ENCODE measurements around the gene LTBP4.

Gene LTBP4

DNA sequence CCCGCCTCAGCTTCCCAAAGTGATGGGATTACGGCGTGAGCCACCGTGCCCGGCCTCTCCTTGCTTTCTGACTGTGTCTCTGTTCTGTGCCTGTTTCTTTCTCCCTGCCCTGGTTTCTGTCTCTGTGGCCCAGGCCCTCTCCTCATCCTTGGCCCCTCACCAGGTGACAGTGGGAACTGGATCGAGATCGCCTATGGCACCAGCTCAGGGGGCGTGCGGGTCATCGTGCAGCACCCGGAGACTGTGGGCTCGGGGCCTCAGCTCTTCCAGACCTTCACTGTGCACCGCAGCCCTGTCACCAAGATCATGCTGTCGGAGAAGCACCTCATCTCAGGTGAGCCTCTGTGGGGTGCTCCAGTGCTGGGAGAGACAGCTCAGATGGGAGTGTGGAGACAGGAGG is 14.6 kb upstream of the LTBP4 start (continued):
- TF ChIP-seq ZNF677 (tag by site-specific recombination; IDR thresholded peaks at IDR 0.05) (no peak), ZNF792 (tag by site-specific recombination; IDR thresholded peaks at IDR 0.05) (no peak)
- TF ChIP-seq, protein P1, sequence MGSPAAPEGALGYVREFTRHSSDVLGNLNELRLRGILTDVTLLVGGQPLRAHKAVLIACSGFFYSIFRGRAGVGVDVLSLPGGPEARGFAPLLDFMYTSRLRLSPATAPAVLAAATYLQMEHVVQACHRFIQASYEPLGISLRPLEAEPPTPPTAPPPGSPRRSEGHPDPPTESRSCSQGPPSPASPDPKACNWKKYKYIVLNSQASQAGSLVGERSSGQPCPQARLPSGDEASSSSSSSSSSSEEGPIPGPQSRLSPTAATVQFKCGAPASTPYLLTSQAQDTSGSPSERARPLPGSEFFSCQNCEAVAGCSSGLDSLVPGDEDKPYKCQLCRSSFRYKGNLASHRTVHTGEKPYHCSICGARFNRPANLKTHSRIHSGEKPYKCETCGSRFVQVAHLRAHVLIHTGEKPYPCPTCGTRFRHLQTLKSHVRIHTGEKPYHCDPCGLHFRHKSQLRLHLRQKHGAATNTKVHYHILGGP (tag by site-specific recombination; IDR thresholded peaks at IDR 0.05): no peak
- TF ChIP-seq, protein P2, sequence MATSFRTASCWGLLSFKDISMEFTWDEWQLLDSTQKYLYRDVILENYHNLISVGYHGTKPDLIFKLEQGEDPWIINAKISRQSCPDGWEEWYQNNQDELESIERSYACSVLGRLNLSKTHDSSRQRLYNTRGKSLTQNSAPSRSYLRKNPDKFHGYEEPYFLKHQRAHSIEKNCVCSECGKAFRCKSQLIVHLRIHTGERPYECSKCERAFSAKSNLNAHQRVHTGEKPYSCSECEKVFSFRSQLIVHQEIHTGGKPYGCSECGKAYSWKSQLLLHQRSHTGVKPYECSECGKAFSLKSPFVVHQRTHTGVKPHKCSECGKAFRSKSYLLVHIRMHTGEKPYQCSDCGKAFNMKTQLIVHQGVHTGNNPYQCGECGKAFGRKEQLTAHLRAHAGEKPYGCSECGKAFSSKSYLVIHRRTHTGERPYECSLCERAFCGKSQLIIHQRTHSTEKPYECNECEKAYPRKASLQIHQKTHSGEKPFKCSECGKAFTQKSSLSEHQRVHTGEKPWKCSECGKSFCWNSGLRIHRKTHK (tag by site-specific recombination; IDR thresholded peaks at IDR 0.05): no peak

DNA sequence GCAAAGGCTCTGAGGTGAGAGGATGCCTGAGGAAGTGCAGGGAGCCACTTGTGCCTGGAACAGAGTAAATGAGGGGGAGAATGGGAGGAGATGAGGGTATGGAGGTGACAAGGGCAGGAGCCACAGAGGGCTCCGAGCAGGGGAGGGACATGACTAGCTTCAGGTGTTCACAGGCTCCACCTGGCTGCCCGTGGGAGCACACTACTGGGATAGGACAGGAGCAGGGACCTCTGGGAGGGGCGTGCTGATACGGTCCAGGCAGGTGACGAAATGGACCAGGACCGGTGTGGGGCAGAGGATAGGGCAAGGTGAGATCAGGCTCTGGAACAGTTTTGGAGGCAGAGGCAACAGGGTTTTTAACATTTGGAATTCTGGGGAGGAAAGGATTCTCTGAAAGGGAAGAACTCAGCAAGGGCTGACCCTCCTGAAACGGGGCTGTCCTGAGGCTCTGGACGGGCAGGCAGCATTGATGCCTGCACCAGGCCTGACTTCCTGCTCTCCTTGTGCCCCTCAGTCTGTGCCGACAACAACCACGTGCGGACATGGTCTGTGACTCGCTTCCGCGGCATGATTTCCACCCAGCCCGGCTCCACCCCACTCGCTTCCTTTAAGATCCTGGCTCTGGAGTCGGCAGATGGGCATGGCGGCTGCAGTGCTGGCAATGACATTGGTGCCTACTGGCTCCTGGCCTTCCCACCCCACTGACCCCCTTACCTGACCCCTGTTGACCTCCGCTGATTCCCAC is 12.9 kb upstream of the LTBP4 start:
- TF ChIP-seq ZBTB7A (tag by site-specific recombination; IDR thresholded peaks at IDR 0.05; ENCODE audit: low read depth) (no peak), GLIS1 (tag by site-specific recombination; IDR thresholded peaks at IDR 0.05) (no peak), SCRT1 (tag by site-specific recombination; IDR thresholded peaks at IDR 0.05; ENCODE audit: borderline replicate concordance) (no peak)
- TF ChIP-seq, protein P3, sequence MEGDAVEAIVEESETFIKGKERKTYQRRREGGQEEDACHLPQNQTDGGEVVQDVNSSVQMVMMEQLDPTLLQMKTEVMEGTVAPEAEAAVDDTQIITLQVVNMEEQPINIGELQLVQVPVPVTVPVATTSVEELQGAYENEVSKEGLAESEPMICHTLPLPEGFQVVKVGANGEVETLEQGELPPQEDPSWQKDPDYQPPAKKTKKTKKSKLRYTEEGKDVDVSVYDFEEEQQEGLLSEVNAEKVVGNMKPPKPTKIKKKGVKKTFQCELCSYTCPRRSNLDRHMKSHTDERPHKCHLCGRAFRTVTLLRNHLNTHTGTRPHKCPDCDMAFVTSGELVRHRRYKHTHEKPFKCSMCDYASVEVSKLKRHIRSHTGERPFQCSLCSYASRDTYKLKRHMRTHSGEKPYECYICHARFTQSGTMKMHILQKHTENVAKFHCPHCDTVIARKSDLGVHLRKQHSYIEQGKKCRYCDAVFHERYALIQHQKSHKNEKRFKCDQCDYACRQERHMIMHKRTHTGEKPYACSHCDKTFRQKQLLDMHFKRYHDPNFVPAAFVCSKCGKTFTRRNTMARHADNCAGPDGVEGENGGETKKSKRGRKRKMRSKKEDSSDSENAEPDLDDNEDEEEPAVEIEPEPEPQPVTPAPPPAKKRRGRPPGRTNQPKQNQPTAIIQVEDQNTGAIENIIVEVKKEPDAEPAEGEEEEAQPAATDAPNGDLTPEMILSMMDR (tag by site-specific recombination; IDR thresholded peaks at IDR 0.05): 0 out of 2 replicates have a peak, but pooled peaks have one; percentile 23
- CTCF ChIA-PET: interaction anchor here (0.5 to 3.2 kb wide), 10 partner anchors 10 to 318 kb away, joined by 3 to 12 read pairs (median 4); partner anchors contain the start of gene LTBP4
- H3K36me3 ChIP-seq (ENCODE audit: control insufficient read depth in 2 of 2, insufficient read depth in 1 of 2, low read length in 2 of 2): peaks cover 40 to 49% of the 10 kb centered on the region in 2 experiments

DNA sequence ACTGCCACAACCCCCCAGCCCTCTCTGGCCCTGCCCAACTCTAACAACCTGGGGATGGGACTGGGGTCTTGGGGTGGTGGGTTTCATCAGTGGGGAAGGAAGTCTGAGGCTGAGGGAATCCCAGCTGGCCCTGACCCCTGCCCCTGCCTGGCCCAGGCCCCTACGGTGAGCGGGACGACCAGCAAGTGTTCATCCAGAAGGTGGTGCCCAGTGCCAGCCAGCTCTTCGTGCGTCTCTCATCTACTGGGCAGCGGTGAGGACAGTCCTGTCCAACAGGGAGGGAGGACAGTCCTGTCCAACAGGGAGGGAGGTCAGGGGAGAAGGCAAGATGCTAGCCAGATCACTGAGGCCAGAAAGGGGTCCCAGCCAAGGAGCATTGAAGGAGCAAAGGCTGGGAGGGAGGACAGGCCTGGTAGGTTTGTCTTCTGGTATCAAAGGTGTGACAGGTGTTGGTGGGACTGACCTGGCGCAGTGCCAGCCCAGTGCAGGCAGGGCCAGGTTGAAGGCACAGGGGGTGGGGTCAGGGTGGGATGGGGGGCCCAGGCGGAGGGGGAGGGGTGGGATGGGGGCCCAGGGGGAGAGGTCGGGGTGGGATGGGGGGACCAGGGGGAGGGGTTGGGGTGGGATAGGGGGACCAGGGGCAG is 12.1 kb upstream of the LTBP4 start:
- CTCF ChIA-PET: interaction anchor here (0.7 to 2.7 kb wide), 5 partner anchors 11 to 46 kb away, joined by 3 to 10 read pairs (median 4); no protein-coding TSS in a partner anchor
- Histone ChIP-seq H3K9me3 (ENCODE audit: control insufficient read depth, insufficient read depth, low read depth, low read length) (no peaks in the 10 kb centered on the region), H3K4me1 (ENCODE audit: control insufficient read depth, insufficient read depth, low read length) (no peaks in the 10 kb centered on the region; the same call in 1 of the 2 replicates), H3K36me3 (ENCODE audit: control insufficient read depth in 2 of 2, insufficient read depth in 1 of 2, low read length in 2 of 2) (peaks cover 36 to 45% of the 10 kb centered on the region in 2 experiments), H3K4me3 (ENCODE audit: low read depth, low read length) (no peak overlapping the region), H3K27ac (ENCODE audit: extremely low read depth, low read depth, low read length) (no peak overlapping the region)
- TF ChIP-seq ZNF416 (tag by site-specific recombination; IDR thresholded peaks at IDR 0.05) (no peak), ZNF473 (tag by site-specific recombination; IDR thresholded peaks at IDR 0.05) (no peak), ZNF521 (tag by site-specific recombination; IDR thresholded peaks at IDR 0.05) (no peak), ZNF621 (tag by site-specific recombination; IDR thresholded peaks at IDR 0.05) (no peak)
- TF ChIP-seq, protein P4, sequence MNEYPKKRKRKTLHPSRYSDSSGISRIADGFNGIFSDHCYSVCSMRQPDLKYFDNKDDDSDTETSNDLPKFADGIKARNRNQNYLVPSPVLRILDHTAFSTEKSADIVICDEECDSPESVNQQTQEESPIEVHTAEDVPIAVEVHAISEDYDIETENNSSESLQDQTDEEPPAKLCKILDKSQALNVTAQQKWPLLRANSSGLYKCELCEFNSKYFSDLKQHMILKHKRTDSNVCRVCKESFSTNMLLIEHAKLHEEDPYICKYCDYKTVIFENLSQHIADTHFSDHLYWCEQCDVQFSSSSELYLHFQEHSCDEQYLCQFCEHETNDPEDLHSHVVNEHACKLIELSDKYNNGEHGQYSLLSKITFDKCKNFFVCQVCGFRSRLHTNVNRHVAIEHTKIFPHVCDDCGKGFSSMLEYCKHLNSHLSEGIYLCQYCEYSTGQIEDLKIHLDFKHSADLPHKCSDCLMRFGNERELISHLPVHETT (tag by site-specific recombination; IDR thresholded peaks at IDR 0.05): no peak
- POLR2A ChIA-PET: interaction anchor here (0.6 kb wide), 1 partner anchor 291 kb away, joined by 4 read pairs; no protein-coding TSS in a partner anchor

More for the DNA sequence above, 12.9 kb upstream of the LTBP4 start:
- Histone ChIP-seq H3K4me3 (ENCODE audit: low read depth, low read length) (no peak overlapping the region), H3K27ac (ENCODE audit: extremely low read depth, low read depth, low read length) (no peak overlapping the region), H3K9me3 (ENCODE audit: control insufficient read depth, insufficient read depth, low read depth, low read length) (no peaks in the 10 kb centered on the region), H3K4me1 (ENCODE audit: control insufficient read depth, insufficient read depth, low read length) (no peaks in the 10 kb centered on the region; the same call in 1 of the 2 replicates)
- POLR2A ChIA-PET: interaction anchor here (0.6 to 2.2 kb wide), 2 partner anchors 17 to 290 kb away, joined by 4 to 5 read pairs; no protein-coding TSS in a partner anchor
